Suprapubic skin (tissue), 4 donors: ENCODE data around the gene CCM2L. TPM values are rescaled to one million over a fixed set of nuclear protein-coding genes. Genes with fewer than 3 reads are reported as not detected.

Experiments
- DNase-seq, 2 donors: peaks; one replicate each; pipeline ENCODE4 v3.0.0-alpha.2; 2019; ENCODE audit warnings: low spot score in 2 of 2
- H3K27ac ChIP-seq: fragments of 200-600 bp; sonication (generic); one replicate; pipeline ENCODE4 v1.5.1; 2019
- H3K27me3 ChIP-seq: fragments of 200-600 bp; sonication (generic); one replicate; pipeline ENCODE4 v1.5.1; 2019
- H3K36me3 ChIP-seq: fragments of 200-600 bp; sonication (generic); one replicate; pipeline ENCODE4 v1.5.1; 2019
- H3K4me1 ChIP-seq: fragments of 200-600 bp; sonication (generic); one replicate; pipeline ENCODE4 v1.5.1; 2019
- H3K4me3 ChIP-seq: fragments of 200-600 bp; sonication (generic); one replicate; pipeline ENCODE4 v1.5.1; 2019; ENCODE audit warnings: mild to moderate bottlenecking
- H3K9me3 ChIP-seq: fragments of 200-600 bp; sonication (generic); one replicate; pipeline ENCODE4 v1.5.1; 2019
- CTCF ChIP-seq, 2 donors: fragments of 200-600 bp in 1 of 2; fragments of 450-650 bp in 1 of 2; sonication (generic) in 1 of 2; IDR thresholded peaks; one replicate each; pipeline ENCODE4 v1.5.1; 2016 to 2019; ENCODE audit warnings: antibody characterized with exemption in 2 of 2, mild to moderate bottlenecking in 1 of 2, moderate library complexity in 1 of 2
- EP300 ChIP-seq: sonication (generic); formaldehyde crosslinking; IDR thresholded peaks from one replicate; pipeline ENCODE4 v1.6.1; 2017; ENCODE audit warnings: antibody characterized with exemption
- POLR2A ChIP-seq, 2 donors: fragments of 450-650 bp; IDR thresholded peaks; one replicate each; pipeline ENCODE4 v1.6.1; 2017; ENCODE audit warnings: antibody characterized with exemption in 2 of 2, mild to moderate bottlenecking in 2 of 2, moderate library complexity in 2 of 2
- POLR2AphosphoS5 ChIP-seq, 3 donors: sonication (generic); formaldehyde crosslinking; IDR thresholded peaks; one replicate each; pipeline ENCODE4 v1.6.1; 2017; ENCODE audit warnings: antibody characterized with exemption in 3 of 3
- WGBS: methylation state at CpG from one replicate; pipeline ENCODE4 v1.1.5; 2018; 5-methylcytosine and 5-hydroxymethylcytosine counted together
- total RNA-seq, 4 donors: library from RNA; depleted of rRNA; stranded (reverse); fragments of >200 nt; gene quantifications; one replicate each; pipeline ENCODE4 v1.1.0, GENCODE V29; 2016

CCM2L gene
- 1 to 10 TPM in 3 of 4 donors, under 1 TPM in 1; 0.62 to 3.4 (median 1.4) TPM for total RNA-seq

- TF ChIP-seq POLR2AphosphoS5 (IDR thresholded peaks at IDR 0.05), result no peak
- TF ChIP-seq CTCF (IDR thresholded peaks at IDR 0.05), result no peak
- no peak for TF ChIP-seq EP300
- no peak for TF ChIP-seq POLR2A (IDR thresholded peaks at IDR 0.05)
- Histone ChIP-seq H3K4me3 (peak within 1 kb of the TSS; percentile 32), H3K36me3 (no peaks in the 10 kb centered on the region), H3K27ac (peak within 1 kb of the TSS; percentile 49), H3K27me3 (peaks cover 35% of the 10 kb centered on the region), H3K4me1 (no peaks in the 10 kb centered on the region), H3K9me3 (no peaks in the 10 kb centered on the region)
- no peak for DNase-seq
- WGBS, result 29% methylated on average over 1 of the region's 2 CpGs
These were observed at the start of gene CCM2L for GRCh38 chr20:32010101-32010500. TSS of gene CCM2L (plus strand) at chr20:32010438. CDS start at chr20:32010455, 17 bp downstream.

DNA sequence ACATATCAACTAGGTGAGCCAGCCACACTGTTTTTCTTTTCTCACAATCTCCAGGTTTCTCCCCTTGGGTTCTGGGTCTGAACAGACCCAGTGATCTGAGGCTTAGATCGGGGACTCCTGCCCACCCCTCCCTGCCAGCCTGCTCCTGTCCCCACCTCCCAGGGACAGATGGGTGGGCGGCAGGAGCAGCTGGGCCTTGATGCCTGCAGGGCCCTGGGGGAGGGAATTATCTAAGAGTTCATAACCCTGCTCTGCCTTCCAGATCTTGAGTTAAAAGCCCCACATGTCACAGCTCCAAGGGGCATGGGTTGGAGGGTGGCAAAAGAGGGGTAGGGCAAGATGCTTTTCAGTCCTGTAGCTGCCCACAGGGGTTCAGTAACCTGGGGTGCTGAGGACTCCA lies 47.5 kb upstream of the CCM2L start:
- 14% methylated on average over 2 of the region's 2 CpGs for WGBS
- no peak for DNase-seq
- Histone ChIP-seq H3K9me3 (no peaks in the 10 kb centered on the region), H3K36me3 (no peaks in the 10 kb centered on the region), H3K4me1 (peaks cover under 1% of the 10 kb centered on the region), H3K27me3 (peaks cover 62% of the 10 kb centered on the region), H3K27ac (no peak overlapping the region), H3K4me3 (no peak overlapping the region)
- TF ChIP-seq POLR2A (IDR thresholded peaks at IDR 0.05), result no peak
- no peak for TF ChIP-seq CTCF (IDR thresholded peaks at IDR 0.05)
- TF ChIP-seq POLR2AphosphoS5 (IDR thresholded peaks at IDR 0.05), result no peak
- no peak for TF ChIP-seq EP300

GRCh38 chr20:31963889-31964288 lies 46.3 kb upstream of the CCM2L start:
- H3K27ac ChIP-seq, result no peak overlapping the region
- no peaks in the 10 kb centered on the region for H3K9me3 ChIP-seq
- TF ChIP-seq POLR2A (IDR thresholded peaks at IDR 0.05) (no peak), POLR2AphosphoS5 (IDR thresholded peaks at IDR 0.05) (no peak), EP300 (no peak), CTCF (IDR thresholded peaks at IDR 0.05) (no peak)
- no peaks in the 10 kb centered on the region for H3K36me3 ChIP-seq
- DNase-seq, result no peak
- peaks cover 10% of the 10 kb centered on the region for H3K4me1 ChIP-seq
- WGBS, result 65% methylated on average over 6 of the region's 6 CpGs
- H3K4me3 ChIP-seq, result no peak overlapping the region
- peaks cover 67% of the 10 kb centered on the region for H3K27me3 ChIP-seq

GRCh38 chr20:31966991-31967655 lies 43.1 kb upstream of the CCM2L start:
- TF ChIP-seq POLR2AphosphoS5 (IDR thresholded peaks at IDR 0.05) (no peak), CTCF (IDR thresholded peaks at IDR 0.05) (no peak), EP300 (no peak), POLR2A (IDR thresholded peaks at IDR 0.05) (no peak)
- peaks cover 71% of the 10 kb centered on the region for H3K27me3 ChIP-seq
- DNase-seq, result no peak
- H3K4me3 ChIP-seq, result no peak overlapping the region
- peaks cover 10% of the 10 kb centered on the region for H3K4me1 ChIP-seq
- WGBS, result 5% methylated on average over 5 of the region's 5 CpGs
- no peaks in the 10 kb centered on the region for H3K36me3 ChIP-seq
- no peak overlapping the region for H3K27ac ChIP-seq
- no peaks in the 10 kb centered on the region for H3K9me3 ChIP-seq

DNA sequence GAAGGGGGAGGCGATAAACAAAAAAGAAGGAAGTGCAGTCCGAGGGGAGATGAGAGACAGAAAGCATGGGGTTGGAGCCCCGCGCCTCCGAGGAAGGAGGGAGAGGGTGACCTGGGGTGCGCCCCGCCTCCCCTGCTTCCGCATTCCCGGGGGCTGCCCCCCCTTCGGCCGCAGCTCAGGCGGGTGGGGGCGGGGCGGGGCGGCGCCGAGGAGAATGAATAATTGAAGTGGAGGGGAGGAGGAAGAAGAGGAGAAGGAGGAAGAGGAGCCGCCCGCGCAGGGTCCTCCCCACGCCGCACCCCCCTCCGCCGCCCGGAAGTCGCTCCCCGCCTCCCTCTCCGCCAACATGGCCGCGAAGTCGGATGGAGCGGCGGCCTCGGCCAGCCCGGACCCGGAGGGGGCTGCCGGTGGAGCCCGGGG lies 42.4 kb upstream of the CCM2L start, which contains the start of gene XKR7:
TSS of gene XKR7 (plus strand) at position 322 of the 420 bp plus-strand sequence. CDS start at position 347, 25 bp downstream.
- H3K36me3 ChIP-seq, result no peaks in the 10 kb centered on the region
- H3K9me3 ChIP-seq, result no peaks in the 10 kb centered on the region
- TF ChIP-seq EP300 (no peak), POLR2AphosphoS5 (IDR thresholded peaks at IDR 0.05) (no peak), POLR2A (IDR thresholded peaks at IDR 0.05) (no peak), CTCF (IDR thresholded peaks at IDR 0.05) (no peak)
- H3K4me3 ChIP-seq, result peak within 1 kb of the TSS; percentile 36
- no peak for DNase-seq
- peaks cover 72% of the 10 kb centered on the region for H3K27me3 ChIP-seq
- H3K4me1 ChIP-seq, result peaks cover 10% of the 10 kb centered on the region
- no peak within 1 kb of the TSS for H3K27ac ChIP-seq
- 4% methylated on average over 26 of the region's 38 CpGs for WGBS
